WTC11 (cell line): ENCODE data around the gene EXOC6. TPM values are rescaled to one million over a fixed set of nuclear protein-coding genes. Genes with fewer than 3 reads are reported as not detected.
A peak's percentile ranks its signal among the peaks of the same experiment; 100 is the strongest.

Experiments used
- ATAC-seq: fragments of 200-7000 bp; cut with Tn5 transposase; 2 replicates; pipeline ENCODE4 v1.10.0; 2021; ENCODE audit warnings: mild to moderate bottlenecking, moderate library complexity
- CTCF ChIA-PET: fragments of 300-600 bp; sonication (Branson Sonifier 250); formaldehyde crosslinking; loops from one replicate; lab custom pipeline; 2021; ENCODE audit warnings: antibody characterized with exemption; lab: Charles Lee
- POLR2A ChIA-PET: fragments of 350-600 bp; sonication (Branson Sonifier 250); formaldehyde crosslinking; loops from one replicate; lab custom pipeline; 2021; ENCODE audit warnings: antibody characterized with exemption; lab: Charles Lee
- DNase-seq: peaks from one replicate; pipeline ENCODE4 v3.0.0; 2021; ENCODE audit warnings: low spot score
- H3K27ac Mint-ChIP-seq: 2 replicates; pipeline ENCODE4 v1.8.0; 2021; ENCODE audit warnings: mixed read lengths
- H3K27me3 Mint-ChIP-seq: 2 replicates; pipeline ENCODE4 v1.8.0; 2021; ENCODE audit warnings: low read depth, mild to moderate bottlenecking, moderate library complexity, mixed read lengths
- H3K36me3 Mint-ChIP-seq: 2 replicates; pipeline ENCODE4 v1.8.0; 2021; ENCODE audit warnings: mixed read lengths
- H3K4me1 Mint-ChIP-seq: 2 replicates; pipeline ENCODE4 v1.8.0; 2022; ENCODE audit warnings: mixed read lengths
- H3K4me3 Mint-ChIP-seq: 2 replicates; pipeline ENCODE4 v1.8.0; 2021; ENCODE audit warnings: mild to moderate bottlenecking, moderate library complexity, mixed read lengths
- H3K9me3 Mint-ChIP-seq: 2 replicates; pipeline ENCODE4 v1.8.0; 2021; ENCODE audit warnings: mixed read lengths
- CTCF ChIP-seq: fragments of 200-600 bp; IDR thresholded peaks from 2 replicates; pipeline ENCODE4 v1.8.0; 2022; ENCODE audit warnings: antibody characterized with exemption
- ELF4 ChIP-seq: sonication (generic); formaldehyde crosslinking; IDR thresholded peaks from 2 replicates; pipeline ENCODE4 v1.8.1; 2022; ENCODE audit warnings: low read depth, mild to moderate bottlenecking, moderate library complexity, missing genetic modification reagents
- ESRRA ChIP-seq: sonication (generic); formaldehyde crosslinking; IDR thresholded peaks from 2 replicates; pipeline ENCODE4 v1.8.1; 2022; ENCODE audit warnings: mild to moderate bottlenecking, missing genetic modification reagents, borderline replicate concordance
- FOXJ3 ChIP-seq: sonication (generic); formaldehyde crosslinking; IDR thresholded peaks from 2 replicates; pipeline ENCODE4 v1.9.0; 2021; ENCODE audit warnings: missing genetic modification reagents, mild to moderate bottlenecking, borderline replicate concordance
- FOXP1 ChIP-seq: sonication (generic); formaldehyde crosslinking; IDR thresholded peaks from 2 replicates; pipeline ENCODE4 v1.8.0; 2022; ENCODE audit warnings: missing genetic modification reagents, mild to moderate bottlenecking, moderate library complexity, borderline replicate concordance
- FOXP4 ChIP-seq: sonication (generic); formaldehyde crosslinking; IDR thresholded peaks from 2 replicates; pipeline ENCODE4 v1.8.0; 2022; ENCODE audit warnings: mild to moderate bottlenecking, missing genetic modification reagents
- GABPB1 ChIP-seq: sonication (generic); formaldehyde crosslinking; IDR thresholded peaks from 2 replicates; pipeline ENCODE4 v1.8.1; 2023; ENCODE audit warnings: mild to moderate bottlenecking, missing genetic modification reagents
- GTF2I ChIP-seq: fragments of 250-450 bp; sonication (Bioruptor Pico); conservative IDR thresholded peaks from 2 replicates; pipeline ENCODE4 v1.4.0; 2021; ENCODE audit warnings: mild to moderate bottlenecking
- IRF2 ChIP-seq: sonication (generic); formaldehyde crosslinking; IDR thresholded peaks from 2 replicates; pipeline ENCODE4 v1.8.0; 2022; ENCODE audit warnings: low read depth, missing genetic modification reagents, borderline replicate concordance
- KAT7 ChIP-seq: sonication (generic); formaldehyde crosslinking; IDR thresholded peaks from 2 replicates; pipeline ENCODE4 v1.8.1; 2023; ENCODE audit warnings: missing genetic modification reagents, mild to moderate bottlenecking, borderline replicate concordance
- MAX ChIP-seq: sonication (generic); formaldehyde crosslinking; IDR thresholded peaks from 2 replicates; pipeline ENCODE4 v1.8.0; 2022; ENCODE audit warnings: mild to moderate bottlenecking, missing genetic modification reagents
- MYBL2 ChIP-seq: sonication (generic); formaldehyde crosslinking; IDR thresholded peaks from 2 replicates; pipeline ENCODE4 v1.8.1; 2023; ENCODE audit warnings: mild to moderate bottlenecking, moderate library complexity, missing genetic modification reagents
- NR1H2 ChIP-seq: sonication (generic); formaldehyde crosslinking; IDR thresholded peaks from 2 replicates; pipeline ENCODE4 v1.9.0; 2021; ENCODE audit warnings: mild to moderate bottlenecking, moderate library complexity, missing genetic modification reagents
- NR3C1 ChIP-seq: sonication (generic); formaldehyde crosslinking; conservative IDR thresholded peaks from 2 replicates; pipeline ENCODE4 v1.8.1; 2023; ENCODE audit warnings: low read depth, mild to moderate bottlenecking, missing genetic modification reagents
- OVOL2 ChIP-seq: fragments of 250-450 bp; sonication (Bioruptor Pico); IDR thresholded peaks from 2 replicates; pipeline ENCODE4 v1.9.0; 2021; ENCODE audit warnings: mild to moderate bottlenecking, borderline replicate concordance
- SP1 ChIP-seq: sonication (generic); formaldehyde crosslinking; conservative IDR thresholded peaks from 2 replicates; pipeline ENCODE4 v1.8.1; 2022; ENCODE audit warnings: missing genetic modification reagents
- TCF7 ChIP-seq: sonication (generic); formaldehyde crosslinking; IDR thresholded peaks from 2 replicates; pipeline ENCODE4 v1.8.0; 2022; ENCODE audit warnings: mild to moderate bottlenecking, low read depth, missing genetic modification reagents, moderate library complexity
- TEAD1 ChIP-seq: sonication (generic); formaldehyde crosslinking; IDR thresholded peaks from 2 replicates; pipeline ENCODE4 v1.8.0; 2022; ENCODE audit warnings: mild to moderate bottlenecking, missing genetic modification reagents
- ZNF219 ChIP-seq: sonication (generic); formaldehyde crosslinking; IDR thresholded peaks from 2 replicates; pipeline ENCODE4 v1.8.0; 2023; ENCODE audit warnings: missing genetic modification reagents, mild to moderate bottlenecking, borderline replicate concordance
- ZNF396 ChIP-seq: fragments of 250-450 bp; sonication (Bioruptor Pico); IDR thresholded peaks from 2 replicates; pipeline ENCODE4 v1.8.0; 2021; ENCODE audit warnings: mild to moderate bottlenecking, moderate library complexity, borderline replicate concordance
- ZNF423 ChIP-seq: fragments of 250-450 bp; sonication (Bioruptor Pico); IDR thresholded peaks from 2 replicates; pipeline ENCODE4 v2.1.2; 2022; ENCODE audit warnings: mild to moderate bottlenecking, moderate library complexity
- total RNA-seq: library from RNA; stranded (reverse); gene quantifications from 3 replicates; pipeline ENCODE4 v1.2.3, GENCODE V29; 2021
- TF ChIP-seq, protein P1 (sequence below): fragments of 250-450 bp; sonication (Bioruptor Pico); IDR thresholded peaks from 2 replicates; pipeline ENCODE4 v1.9.0; 2021; ENCODE audit warnings: mild to moderate bottlenecking
- TF ChIP-seq, protein P2 (sequence below): sonication (generic); formaldehyde crosslinking; IDR thresholded peaks from 2 replicates; pipeline ENCODE4 v1.8.1; 2023; ENCODE audit warnings: mild to moderate bottlenecking, moderate library complexity, missing genetic modification reagents

EXOC6 gene
- total RNA-seq, 1 experiment from 2014 or later = 5.0 TPM

GRCh38 chr10:93064874-93065660, 216.7 kb downstream of the EXOC6 start:
- POLR2A ChIA-PET = no interaction called here
- H3K27me3 Mint-ChIP-seq = peaks cover 99% of the 10 kb centered on the region
- peaks cover 3% of the 10 kb centered on the region; the same call in 1 of the 2 replicates for H3K36me3 Mint-ChIP-seq
- TF ChIP-seq OVOL2 (CRISPR knock-in tag) (no peak), TCF7 (CRISPR knock-in tag) (no peak), FOXJ3 (CRISPR knock-in tag) (no peak), ZNF423 (CRISPR knock-in tag) (0 out of 2 replicates have a peak, but pooled peaks have one; percentile 6), GABPB1 (CRISPR knock-in tag) (no peak)
- TF ChIP-seq, protein P1, sequence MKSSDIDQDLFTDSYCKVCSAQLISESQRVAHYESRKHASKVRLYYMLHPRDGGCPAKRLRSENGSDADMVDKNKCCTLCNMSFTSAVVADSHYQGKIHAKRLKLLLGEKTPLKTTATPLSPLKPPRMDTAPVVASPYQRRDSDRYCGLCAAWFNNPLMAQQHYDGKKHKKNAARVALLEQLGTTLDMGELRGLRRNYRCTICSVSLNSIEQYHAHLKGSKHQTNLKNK = no peak
- CTCF ChIA-PET = interaction anchor here (0.7 to 9.8 kb wide), 17 partner anchors 10 to 374 kb away, joined by 3 to 106 read pairs (median 4); partner anchors contain the start of gene CYP26A1
- no peak overlapping the region for H3K27ac Mint-ChIP-seq
- H3K9me3 Mint-ChIP-seq = no peaks in the 10 kb centered on the region
- peak overlapping the region; percentile 65 for H3K4me3 Mint-ChIP-seq
- ATAC-seq (no peak), DNase-seq (no peak)
- H3K4me1 Mint-ChIP-seq = peaks cover 50% of the 10 kb centered on the region

DNA sequence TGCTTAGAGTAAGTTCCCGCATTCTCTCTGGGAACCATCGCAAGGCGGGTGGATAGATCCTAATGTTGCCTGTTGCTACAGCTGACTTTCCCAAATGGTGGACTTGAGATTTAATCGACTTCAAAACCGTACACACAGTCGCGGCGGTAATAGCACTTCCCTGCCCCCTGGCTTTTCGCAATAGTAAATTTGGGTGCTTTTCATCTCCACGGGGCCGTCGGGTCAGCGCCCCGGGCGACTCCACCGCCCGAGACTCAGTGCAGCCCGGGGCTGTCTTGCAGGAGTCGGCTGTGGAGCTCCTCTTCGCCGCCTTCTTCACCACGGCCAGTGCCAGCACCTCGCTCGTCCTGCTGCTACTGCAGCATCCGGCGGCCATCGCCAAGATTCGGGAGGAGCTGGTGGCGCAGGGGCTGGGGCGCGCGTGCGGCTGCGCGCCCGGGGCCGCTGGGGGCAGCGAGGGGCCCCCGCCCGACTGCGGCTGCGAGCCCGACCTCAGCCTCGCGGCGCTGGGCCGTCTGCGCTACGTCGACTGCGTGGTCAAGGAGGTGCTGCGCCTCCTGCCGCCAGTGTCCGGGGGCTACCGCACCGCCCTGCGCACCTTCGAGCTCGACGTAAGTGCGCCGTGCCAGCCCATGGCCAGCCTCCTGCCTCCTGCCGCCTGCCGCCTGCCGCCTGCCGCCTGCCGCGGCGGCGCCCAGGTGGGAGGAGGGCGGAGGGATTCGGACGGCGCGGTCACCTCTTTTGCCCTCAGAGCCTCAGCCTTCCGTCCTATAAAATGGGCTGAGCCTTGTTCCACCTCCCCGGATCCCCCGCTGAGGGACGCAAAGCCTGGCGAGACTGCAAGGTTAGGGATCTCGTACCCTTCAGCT, 217.6 kb downstream of the EXOC6 start:
- peaks cover 99% of the 10 kb centered on the region for H3K27me3 Mint-ChIP-seq
- CTCF ChIA-PET = interaction anchor here (0.7 to 9.8 kb wide), 21 partner anchors 9 to 416 kb away, joined by 3 to 106 read pairs (median 4); partner anchors contain the start of genes CYP26A1, EXOC6 and MYOF
- POLR2A ChIA-PET = no interaction called here
- H3K9me3 Mint-ChIP-seq = no peaks in the 10 kb centered on the region
- H3K36me3 Mint-ChIP-seq = peaks cover 3% of the 10 kb centered on the region; the same call in 1 of the 2 replicates
- DNase-seq (peak; percentile 65), ATAC-seq (peak; percentile 36)
- peak overlapping the region; percentile 65 for H3K4me3 Mint-ChIP-seq
- H3K27ac Mint-ChIP-seq = no peak overlapping the region
- peaks cover 51% of the 10 kb centered on the region for H3K4me1 Mint-ChIP-seq
- TF ChIP-seq, protein P2, sequence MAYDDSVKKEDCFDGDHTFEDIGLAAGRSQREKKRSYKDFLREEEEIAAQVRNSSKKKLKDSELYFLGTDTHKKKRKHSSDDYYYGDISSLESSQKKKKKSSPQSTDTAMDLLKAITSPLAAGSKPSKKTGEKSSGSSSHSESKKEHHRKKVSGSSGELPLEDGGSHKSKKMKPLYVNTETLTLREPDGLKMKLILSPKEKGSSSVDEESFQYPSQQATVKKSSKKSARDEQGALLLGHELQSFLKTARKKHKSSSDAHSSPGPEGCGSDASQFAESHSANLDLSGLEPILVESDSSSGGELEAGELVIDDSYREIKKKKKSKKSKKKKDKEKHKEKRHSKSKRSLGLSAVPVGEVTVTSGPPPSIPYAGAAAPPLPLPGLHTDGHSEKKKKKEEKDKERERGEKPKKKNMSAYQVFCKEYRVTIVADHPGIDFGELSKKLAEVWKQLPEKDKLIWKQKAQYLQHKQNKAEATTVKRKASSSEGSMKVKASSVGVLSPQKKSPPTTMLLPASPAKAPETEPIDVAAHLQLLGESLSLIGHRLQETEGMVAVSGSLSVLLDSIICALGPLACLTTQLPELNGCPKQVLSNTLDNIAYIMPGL (CRISPR knock-in tag) = peak; percentile 87
- TF ChIP-seq ZNF396 (CRISPR knock-in tag) (no peak), CTCF (no peak), MYBL2 (CRISPR knock-in tag) (peak; percentile 43; the same call in 1 of the 2 replicates), SP1 (CRISPR knock-in tag) (peak; percentile 32; the same call in 1 of the 2 replicates), NR3C1 (CRISPR knock-in tag) (no peak), IRF2 (CRISPR knock-in tag) (no peak), TEAD1 (CRISPR knock-in tag) (peak; percentile 48; the same call in 1 of the 2 replicates), ZNF219 (CRISPR knock-in tag) (0 out of 2 replicates have a peak, but pooled peaks have one; percentile 15), NR1H2 (CRISPR knock-in tag) (no peak), FOXP4 (CRISPR knock-in tag) (peak; percentile 57; the same call in 1 of the 2 replicates), ESRRA (CRISPR knock-in tag) (0 out of 2 replicates have a peak, but pooled peaks have one; percentile 17), ELF4 (CRISPR knock-in tag) (no peak), FOXP1 (CRISPR knock-in tag) (peak; percentile 85), MAX (CRISPR knock-in tag) (peak; percentile 48; the same call in 1 of the 2 replicates), GTF2I (CRISPR knock-in tag) (peak; percentile 65; the same call in 1 of the 2 replicates), KAT7 (no peak)
